Body of pancreas (tissue), 4 donors: Measurements from ENCODE around the gene SOCS1. TPM values are rescaled to one million over a fixed set of nuclear protein-coding genes. Genes with fewer than 3 reads are reported as not detected.
A peak's percentile ranks its signal among the peaks of the same experiment; 100 is the strongest.

ENCODE experiments used
- ATAC-seq: fragments of 150-250 bp; one replicate; pipeline ENCODE4 v1.9.1; 2016
- DNase-seq, 4 donors: peaks; one replicate each; pipeline ENCODE4 v3.0.0-alpha.2; 2019
- H3K27ac ChIP-seq, 4 donors: fragments of 200-600 bp; sonication (generic); 1 replicate in 3 of 4; 2 replicates in 1 of 4; pipeline versions ENCODE4 v1.5.1 to v1.6.1; 2016 to 2019; ENCODE audit warnings: mild to moderate bottlenecking in 1 of 4, mixed read lengths in 1 of 4, moderate library complexity in 1 of 4
- H3K27me3 ChIP-seq, 2 donors: fragments of 200-600 bp; sonication (generic); one replicate each; pipeline ENCODE4 v1.6.0; 2016; ENCODE audit warnings: mild to moderate bottlenecking in 1 of 2
- H3K36me3 ChIP-seq, 2 donors: fragments of 200-600 bp; sonication (generic); replicated peaks in 1 of 2; 2 replicates each; pipeline ENCODE4 v1.5.1; 2016; ENCODE audit warnings: low read depth in 2 of 2; ENCODE audit not compliant: insufficient read depth in 1 of 2
- H3K4me1 ChIP-seq: fragments of 200-600 bp; sonication (generic); one replicate; pipeline ENCODE4 v1.6.0; 2016
- H3K4me3 ChIP-seq, 2 donors: fragments of 200-600 bp; sonication (generic); 1 replicate in 1 of 2; 2 replicates in 1 of 2; pipeline ENCODE4 v1.5.1; 2016 to 2019
- H3K9me3 ChIP-seq, 3 donors: fragments of 200-600 bp; sonication (generic); 1 replicate in 2 of 3; 2 replicates in 1 of 3; pipeline ENCODE4 v1.5.1; 2016
- POLR2A ChIP-seq, 3 donors: fragments of 450-650 bp; IDR thresholded peaks; one replicate each; pipeline ENCODE4 v1.6.1; 2016; ENCODE audit warnings: antibody characterized with exemption in 3 of 3, mild to moderate bottlenecking in 2 of 3
- WGBS, 2 donors: methylation state at CpG; one replicate each; pipeline ENCODE4 v1.1.5; 2017; 5-methylcytosine and 5-hydroxymethylcytosine counted together
- intact Hi-C: fragments of 100-400 bp; cut with DNase I; formaldehyde crosslinking; loops from one replicate; pipeline ENCODE4 v1.15.1; 2023
- total RNA-seq, 2 donors: library from RNA; depleted of rRNA; stranded (reverse); fragments of >200 nt; gene quantifications; one replicate each; pipeline ENCODE4 v1.1.0, GENCODE V29; 2016
- TF ChIP-seq, protein P1 (sequence below), 7 experiments: fragments of 450-650 bp in 4 of 7; fragments of 200-600 bp in 3 of 7; sonication (generic) in 3 of 7; IDR thresholded peaks; one replicate each; pipeline ENCODE4 v1.5.1; 2016 to 2019; ENCODE audit warnings: antibody characterized with exemption in 7 of 7

SOCS1 gene
- total RNA-seq, 2 donors from 2014 or later = 1.0 to 7.9 TPM

- peak; percentile 77 to 87 (median 84) for DNase-seq
- ATAC-seq = peak; percentile 56
- Histone ChIP-seq H3K36me3 (no peaks in the 10 kb centered on the region), H3K27me3 (no peaks in the 10 kb centered on the region), H3K4me3 (no peak overlapping the region), H3K27ac (peak overlapping the region; percentile 88 to 99 (median 94)), H3K4me1 (peaks cover 34% of the 10 kb centered on the region), H3K9me3 (no peaks in the 10 kb centered on the region)
- 18 to 26% methylated on average over 18 to 21 of the region's 21 CpGs for WGBS, 2 donors
- TF ChIP-seq, protein P1, sequence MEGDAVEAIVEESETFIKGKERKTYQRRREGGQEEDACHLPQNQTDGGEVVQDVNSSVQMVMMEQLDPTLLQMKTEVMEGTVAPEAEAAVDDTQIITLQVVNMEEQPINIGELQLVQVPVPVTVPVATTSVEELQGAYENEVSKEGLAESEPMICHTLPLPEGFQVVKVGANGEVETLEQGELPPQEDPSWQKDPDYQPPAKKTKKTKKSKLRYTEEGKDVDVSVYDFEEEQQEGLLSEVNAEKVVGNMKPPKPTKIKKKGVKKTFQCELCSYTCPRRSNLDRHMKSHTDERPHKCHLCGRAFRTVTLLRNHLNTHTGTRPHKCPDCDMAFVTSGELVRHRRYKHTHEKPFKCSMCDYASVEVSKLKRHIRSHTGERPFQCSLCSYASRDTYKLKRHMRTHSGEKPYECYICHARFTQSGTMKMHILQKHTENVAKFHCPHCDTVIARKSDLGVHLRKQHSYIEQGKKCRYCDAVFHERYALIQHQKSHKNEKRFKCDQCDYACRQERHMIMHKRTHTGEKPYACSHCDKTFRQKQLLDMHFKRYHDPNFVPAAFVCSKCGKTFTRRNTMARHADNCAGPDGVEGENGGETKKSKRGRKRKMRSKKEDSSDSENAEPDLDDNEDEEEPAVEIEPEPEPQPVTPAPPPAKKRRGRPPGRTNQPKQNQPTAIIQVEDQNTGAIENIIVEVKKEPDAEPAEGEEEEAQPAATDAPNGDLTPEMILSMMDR (IDR thresholded peaks at IDR 0.05) = peak; percentile 46 to 79 (median 66)
- no peak for TF ChIP-seq POLR2A (IDR thresholded peaks at IDR 0.05)
- intact Hi-C loops = no loop called here
Measured at GRCh38 chr16:11257131-11257938, 1.3 kb upstream of the SOCS1 start.

DNA sequence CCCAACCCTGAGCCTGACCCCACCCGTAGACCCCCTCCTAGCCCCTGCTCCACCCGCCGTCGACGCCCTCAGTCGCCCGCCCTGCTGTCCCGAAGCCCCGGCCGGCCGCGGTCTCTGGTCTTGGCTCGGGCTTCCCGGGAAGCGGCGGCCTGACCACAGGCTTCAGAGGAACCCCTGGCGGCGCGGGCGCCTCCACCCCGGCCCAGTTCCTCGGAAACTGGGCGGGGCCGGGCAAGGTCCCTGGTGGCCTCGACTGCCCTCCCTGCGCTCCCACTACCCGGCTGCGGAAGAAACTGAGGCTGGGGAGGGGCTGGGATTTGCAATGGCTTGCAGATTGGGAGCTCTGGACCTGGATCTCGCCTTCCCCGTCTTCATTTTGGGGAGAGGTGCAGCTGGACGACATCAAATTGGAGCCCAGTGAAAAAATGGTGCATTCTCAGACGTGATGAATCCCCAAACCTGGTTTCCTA is 692 bp upstream of the SOCS1 start:
- ATAC-seq = peak; percentile 21

GRCh38 chr16:11254913-11255736 is 879 bp downstream of the SOCS1 start:
- 0 to 3% methylated on average over 3 to 103 of the region's 105 CpGs for WGBS, 2 donors
- Histone ChIP-seq H3K4me1 (peaks cover 34% of the 10 kb centered on the region), H3K4me3 (peak overlapping the region; percentile 2 to 21), H3K36me3 (no peaks in the 10 kb centered on the region), H3K27ac (peak overlapping the region; percentile 88 to 99 (median 94)), H3K27me3 (no peaks in the 10 kb centered on the region), H3K9me3 (no peaks in the 10 kb centered on the region)
- TF ChIP-seq, protein P1 (IDR thresholded peaks at IDR 0.05) = peak in 1 of 7 experiments; percentile 11
- no peak for TF ChIP-seq POLR2A (IDR thresholded peaks at IDR 0.05)
- ATAC-seq (no peak), DNase-seq (peak; percentile 33 to 53 (median 42))
- intact Hi-C loops = no loop called here

More for the DNA sequence above, 692 bp upstream of the SOCS1 start:
- peak; percentile 54 to 66 (median 58) for DNase-seq
- H3K9me3 ChIP-seq = no peaks in the 10 kb centered on the region
- peak overlapping the region; percentile 88 to 99 (median 94) for H3K27ac ChIP-seq
- H3K4me1 ChIP-seq = peaks cover 34% of the 10 kb centered on the region
- no peaks in the 10 kb centered on the region for H3K27me3 ChIP-seq
- intact Hi-C loops = no loop called here
- WGBS, 2 donors = 0 to 1% methylated on average over 19 to 26 of the region's 32 CpGs
- H3K36me3 ChIP-seq = no peaks in the 10 kb centered on the region
- H3K4me3 ChIP-seq = peak overlapping the region; percentile 69 to 84
- TF ChIP-seq, protein P1 (IDR thresholded peaks at IDR 0.05) = no peak
- no peak for TF ChIP-seq POLR2A (IDR thresholded peaks at IDR 0.05)

GRCh38 chr16:11253995-11254912 is 1.8 kb downstream of the SOCS1 start:
- H3K9me3 ChIP-seq = no peaks in the 10 kb centered on the region
- H3K36me3 ChIP-seq = no peaks in the 10 kb centered on the region
- H3K27ac ChIP-seq = peak overlapping the region in 1 of 4 donors; percentile 88
- intact Hi-C loops = no loop called here
- DNase-seq = no peak
- peak overlapping the region in 1 of 2 donors; percentile 21 for H3K4me3 ChIP-seq
- TF ChIP-seq, protein P1 (IDR thresholded peaks at IDR 0.05) = no peak
- no peak for TF ChIP-seq POLR2A (IDR thresholded peaks at IDR 0.05)
- peaks cover 30% of the 10 kb centered on the region for H3K4me1 ChIP-seq
- no peak for ATAC-seq
- no peaks in the 10 kb centered on the region for H3K27me3 ChIP-seq
- WGBS, 2 donors = 76 to 87% methylated on average over 28 to 29 of the region's 29 CpGs
